Neural crest cell (in vitro differentiated cells): ENCODE measurements around the gene AVEN. TPM values are rescaled to one million over a fixed set of nuclear protein-coding genes. Genes with fewer than 3 reads are reported as not detected.

Experiments used
- DNase-seq: peaks from one replicate; pipeline ENCODE4 v3.0.0; 2021; ENCODE audit warnings: low read depth, mixed read lengths, low spot score
- H3K27ac Mint-ChIP-seq: one replicate; pipeline ENCODE4 v1.8.0; 2021; ENCODE audit warnings: mild to moderate bottlenecking, mixed read lengths; ENCODE audit not compliant: unreplicated experiment
- H3K27me3 Mint-ChIP-seq: 2 replicates; pipeline ENCODE4 v1.8.0; 2021; ENCODE audit warnings: low read depth, mild to moderate bottlenecking, mixed read lengths
- H3K36me3 Mint-ChIP-seq: 2 replicates; pipeline ENCODE4 v1.8.0; 2021; ENCODE audit warnings: low read depth, mild to moderate bottlenecking, mixed read lengths
- H3K4me1 Mint-ChIP-seq: 2 replicates; pipeline ENCODE4 v1.8.0; 2021; ENCODE audit warnings: mixed read lengths
- H3K4me3 Mint-ChIP-seq: one replicate; pipeline ENCODE4 v1.8.0; 2021; ENCODE audit warnings: mild to moderate bottlenecking, mixed read lengths
- H3K9me3 Mint-ChIP-seq: 2 replicates; pipeline ENCODE4 v1.8.0; 2021; ENCODE audit warnings: mixed read lengths
- CTCF ChIP-seq: fragments of 200-600 bp; sonication (generic); conservative IDR thresholded peaks from 2 replicates; pipeline ENCODE4 v1.5.0; 2021; ENCODE audit warnings: antibody characterized with exemption, mild to moderate bottlenecking
- total RNA-seq: library from RNA; stranded (reverse); gene quantifications from 2 replicates; pipeline ENCODE4 v1.2.1, GENCODE V29; 2021

Gene AVEN
- total RNA-seq, 1 donor from 2014 or later: 15.0 TPM

GRCh38 chr15:33994005-33994615, 44.9 kb downstream of the AVEN start:
- Mint-ChIP-seq H3K27ac (no peak overlapping the region), H3K27me3 (no peaks in the 10 kb centered on the region), H3K4me3 (no peak overlapping the region), H3K4me1 (no peaks in the 10 kb centered on the region), H3K9me3 (no peaks in the 10 kb centered on the region), H3K36me3 (peaks cover 3% of the 10 kb centered on the region)
- DNase-seq: peak; percentile 18
- peak; percentile 64 for TF ChIP-seq CTCF

GRCh38 chr15:33988384-33988783, 50.6 kb downstream of the AVEN start:
- Mint-ChIP-seq H3K4me3 (no peak overlapping the region), H3K36me3 (peaks cover 3% of the 10 kb centered on the region), H3K27me3 (no peaks in the 10 kb centered on the region), H3K9me3 (no peaks in the 10 kb centered on the region), H3K27ac (no peak overlapping the region), H3K4me1 (peaks cover 31% of the 10 kb centered on the region)
- TF ChIP-seq CTCF: no peak
- no peak for DNase-seq

- no peaks in the 10 kb centered on the region for H3K27me3 Mint-ChIP-seq
- DNase-seq: no peak
- peaks cover 38% of the 10 kb centered on the region for H3K4me1 Mint-ChIP-seq
- H3K27ac Mint-ChIP-seq: no peak overlapping the region
- peaks cover 3% of the 10 kb centered on the region for H3K36me3 Mint-ChIP-seq
- no peaks in the 10 kb centered on the region for H3K9me3 Mint-ChIP-seq
- TF ChIP-seq CTCF: no peak
- H3K4me3 Mint-ChIP-seq: no peak overlapping the region
These were observed 51.6 kb downstream of the AVEN start for GRCh38 chr15:33987444-33987843.

- H3K4me3 Mint-ChIP-seq: no peak overlapping the region
- TF ChIP-seq CTCF: no peak
- peaks cover 44% of the 10 kb centered on the region for H3K4me1 Mint-ChIP-seq
- H3K36me3 Mint-ChIP-seq: no peaks in the 10 kb centered on the region
- H3K27me3 Mint-ChIP-seq: no peaks in the 10 kb centered on the region
- no peak for DNase-seq
- no peaks in the 10 kb centered on the region for H3K9me3 Mint-ChIP-seq
- no peak overlapping the region for H3K27ac Mint-ChIP-seq
These were observed 53.3 kb downstream of the AVEN start for GRCh38 chr15:33985751-33986150.

- no peak for TF ChIP-seq CTCF
- no peak for DNase-seq
- H3K9me3 Mint-ChIP-seq: no peaks in the 10 kb centered on the region
- no peak overlapping the region for H3K4me3 Mint-ChIP-seq
- H3K4me1 Mint-ChIP-seq: peaks cover 44% of the 10 kb centered on the region
- H3K27ac Mint-ChIP-seq: peak overlapping the region; percentile 76
- H3K36me3 Mint-ChIP-seq: no peaks in the 10 kb centered on the region
- H3K27me3 Mint-ChIP-seq: no peaks in the 10 kb centered on the region
These were observed 53.7 kb downstream of the AVEN start for GRCh38 chr15:33985287-33985686.

- no peak for TF ChIP-seq CTCF
- H3K36me3 Mint-ChIP-seq: no peaks in the 10 kb centered on the region
- no peaks in the 10 kb centered on the region for H3K9me3 Mint-ChIP-seq
- DNase-seq: no peak
- H3K27me3 Mint-ChIP-seq: no peaks in the 10 kb centered on the region
- no peak overlapping the region for H3K27ac Mint-ChIP-seq
- H3K4me1 Mint-ChIP-seq: peaks cover 36% of the 10 kb centered on the region
- H3K4me3 Mint-ChIP-seq: no peak overlapping the region
These were observed 56.5 kb downstream of the AVEN start for GRCh38 chr15:33982516-33982915.
